HG02884 (cell line): ENCODE measurements around the gene WWOX.

Experiments used
- ATAC-seq: cut with Tn5 transposase; IDR thresholded peaks from one replicate; pipeline ENCODE4 v1.9.1; 2021; ENCODE audit warnings: mild to moderate bottlenecking, moderate library complexity; ENCODE audit not compliant: unreplicated experiment

The WWOX gene

GRCh38 chr16:79132701-79133100 is 1033.2 kb downstream of the WWOX start:
- no peak for ATAC-seq

- ATAC-seq = no peak
Measured at GRCh38 chr16:79134300-79134699, 1034.8 kb downstream of the WWOX start.

DNA sequence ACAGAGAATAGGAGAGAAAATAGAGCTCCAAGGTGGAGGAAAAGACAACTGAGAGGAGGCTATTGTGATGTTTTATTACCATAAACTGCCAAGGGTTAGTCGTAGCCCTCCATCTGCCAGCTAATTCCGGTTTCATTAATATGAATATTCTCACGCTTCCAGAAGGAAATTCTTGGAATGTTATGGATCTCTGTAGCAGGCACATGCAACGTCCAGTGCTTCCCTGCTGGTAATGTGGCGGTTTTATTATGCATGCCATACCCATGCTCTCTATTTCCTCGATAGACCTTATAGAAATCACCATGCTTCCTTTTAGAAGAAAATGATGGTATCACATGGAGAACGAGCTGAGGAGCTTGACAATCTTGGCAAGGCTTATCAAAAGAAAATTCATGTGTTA is 1037.5 kb downstream of the WWOX start:
- ATAC-seq = no peak

DNA sequence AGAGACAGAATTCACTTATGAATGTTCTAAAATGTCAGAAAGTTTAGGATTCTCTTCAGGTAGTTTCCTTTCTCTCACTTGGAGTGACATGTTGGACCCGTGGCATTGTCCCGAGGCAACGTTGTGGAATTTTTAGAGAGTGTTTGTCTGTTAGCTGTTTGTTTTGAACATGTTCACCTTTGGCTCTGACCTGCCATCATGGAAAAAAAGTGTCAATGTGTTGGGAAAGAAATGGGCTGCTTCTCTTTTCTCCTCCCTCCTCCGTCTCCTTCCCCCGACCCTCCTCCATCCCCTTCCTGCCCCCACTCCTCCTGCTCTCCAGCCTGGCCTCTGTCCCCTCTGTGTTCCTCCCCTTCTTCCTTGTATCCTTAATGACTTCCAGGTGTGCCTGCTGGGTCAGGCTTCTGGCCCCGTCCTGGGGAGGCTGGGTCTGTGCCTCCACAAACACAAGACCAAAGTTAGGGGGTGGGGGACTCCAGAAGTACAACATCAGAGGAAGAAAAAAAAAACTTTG is 1038.0 kb downstream of the WWOX start:
- no peak for ATAC-seq

GRCh38 chr16:79139799-79140198 is 1040.3 kb downstream of the WWOX start:
- ATAC-seq = no peak

GRCh38 chr16:79143026-79143425 is 1043.6 kb downstream of the WWOX start:
- ATAC-seq = no peak

DNA sequence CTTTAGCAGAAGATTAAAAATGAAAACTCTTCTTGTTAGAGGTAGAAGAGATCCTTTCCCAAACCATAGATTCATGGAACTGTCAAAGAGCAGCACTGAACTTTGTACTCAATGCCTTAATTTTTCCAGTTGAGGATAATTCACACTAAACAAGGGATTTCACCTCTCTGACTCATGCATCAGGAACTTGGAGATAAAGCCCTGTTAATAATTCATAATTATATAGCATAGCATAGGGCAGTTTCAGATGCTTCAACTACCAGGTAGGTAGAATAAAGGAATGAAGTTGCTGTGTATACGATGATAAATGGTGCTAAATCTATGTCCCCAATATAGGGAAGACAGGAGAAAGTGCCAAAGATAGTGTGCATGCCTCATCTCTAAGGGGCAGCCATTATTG is 1050.7 kb downstream of the WWOX start:
- ATAC-seq = no peak

DNA sequence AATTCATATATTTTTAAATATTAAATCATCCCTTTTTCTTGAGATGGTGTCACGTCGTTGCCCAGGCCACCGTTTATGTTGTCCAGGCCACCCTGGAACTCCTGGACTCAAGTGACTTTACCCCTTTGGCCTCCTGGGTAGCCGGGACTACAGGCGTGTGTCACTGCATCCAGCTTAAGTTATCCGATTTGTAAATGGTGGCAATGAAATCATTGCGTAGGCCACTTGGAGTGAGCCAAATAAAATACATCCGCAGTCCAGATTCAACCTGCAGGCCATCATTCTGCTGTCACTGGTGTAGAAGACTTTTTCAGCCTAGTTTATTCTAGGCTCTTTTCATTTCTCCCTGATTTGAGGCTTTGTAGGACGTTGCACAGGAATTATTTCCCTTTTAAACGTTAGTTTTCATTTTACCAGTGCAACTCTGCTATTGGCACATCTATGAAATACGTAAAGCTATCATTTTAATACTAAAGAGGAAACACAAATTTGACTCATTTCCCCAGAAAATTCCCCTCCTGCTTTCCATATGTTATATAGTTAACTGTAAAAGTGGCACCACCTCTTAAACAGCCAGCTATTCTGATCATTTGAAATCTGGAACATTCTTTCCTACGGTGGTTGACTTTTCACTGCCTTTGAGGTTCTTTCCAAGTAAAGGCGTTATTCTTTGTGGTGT is 1051.3 kb downstream of the WWOX start:
- no peak for ATAC-seq

DNA sequence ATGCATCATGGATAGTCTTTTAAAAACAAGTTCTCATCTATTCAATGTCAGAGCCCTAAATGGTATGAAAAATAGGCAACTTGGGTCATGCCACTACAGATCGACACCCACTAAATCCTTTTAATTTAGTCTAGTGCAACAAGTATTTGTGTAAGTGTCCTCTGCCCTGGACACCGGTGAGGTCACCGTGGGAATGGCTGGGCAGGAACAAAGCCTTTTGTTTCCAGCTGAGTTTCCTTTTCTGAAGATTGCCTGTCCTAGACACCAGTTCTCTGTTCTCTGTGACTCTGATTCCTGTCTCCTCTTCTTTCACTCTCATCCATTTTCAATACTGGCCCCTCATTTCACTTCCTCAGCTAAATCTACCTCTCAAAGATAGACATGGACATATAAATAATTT is 1054.6 kb downstream of the WWOX start:
- no peak for ATAC-seq

- ATAC-seq = no peak
Measured at GRCh38 chr16:79155471-79155870, 1056.0 kb downstream of the WWOX start.

GRCh38 chr16:79155904-79156303 is 1056.5 kb downstream of the WWOX start:
- no peak for ATAC-seq

- ATAC-seq = no peak
Measured at GRCh38 chr16:79156761-79157160, 1057.3 kb downstream of the WWOX start.

DNA sequence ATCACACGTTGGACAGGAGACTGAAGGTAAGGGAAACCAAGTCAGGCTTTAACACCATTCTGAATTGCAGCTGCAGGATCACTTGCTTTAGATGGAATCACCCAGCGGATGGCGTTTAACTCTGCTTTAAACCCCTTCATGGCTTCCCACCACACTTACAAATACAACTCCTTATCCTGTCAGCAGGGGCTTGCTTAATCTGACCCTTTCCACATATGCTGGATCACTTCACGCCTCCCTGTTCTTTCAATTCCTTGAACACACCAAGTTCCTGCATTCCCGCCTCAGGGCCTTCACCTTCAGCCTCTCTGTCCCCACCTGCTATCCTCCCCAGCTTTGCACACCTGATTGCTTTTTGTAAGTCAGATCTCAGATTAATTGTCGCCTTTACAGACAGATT is 1058.9 kb downstream of the WWOX start:
- no peak for ATAC-seq

DNA sequence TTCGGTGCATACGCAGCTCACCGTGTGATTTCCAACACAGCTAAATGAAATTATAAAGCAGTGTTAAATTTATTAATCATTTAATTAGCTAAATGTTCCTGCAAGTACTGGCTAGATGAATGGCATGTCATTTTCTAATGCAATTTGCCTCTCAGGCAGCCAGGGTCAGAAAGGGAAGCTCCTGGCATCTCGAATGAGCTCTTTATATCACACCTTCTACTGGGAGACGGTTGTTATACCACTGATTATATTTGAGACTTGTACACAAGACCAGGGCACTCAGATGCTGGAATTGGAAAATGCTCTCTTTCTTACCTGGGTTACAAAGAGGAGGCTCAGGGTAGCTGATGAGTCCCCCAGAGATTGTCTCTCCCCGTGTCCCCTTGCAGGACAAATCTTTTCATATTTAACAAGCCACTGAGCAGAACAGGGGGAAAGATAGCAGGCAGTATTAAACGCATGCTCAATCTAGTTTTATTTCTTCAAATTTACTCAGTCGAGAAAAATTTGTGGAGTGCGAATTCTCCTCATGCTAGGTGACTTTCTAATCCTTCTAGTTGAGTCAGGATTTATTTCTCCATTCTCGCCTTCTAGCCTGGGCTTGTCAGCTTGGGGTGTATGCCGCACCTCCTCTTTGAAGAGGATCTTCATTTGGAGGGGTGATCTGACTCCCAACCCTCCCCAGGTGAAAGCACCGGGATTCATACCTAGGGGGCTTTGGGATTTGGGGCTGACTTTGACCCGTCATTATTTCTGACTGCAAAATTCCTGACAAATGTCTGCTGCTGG is 1060.0 kb downstream of the WWOX start:
- ATAC-seq = no peak

DNA sequence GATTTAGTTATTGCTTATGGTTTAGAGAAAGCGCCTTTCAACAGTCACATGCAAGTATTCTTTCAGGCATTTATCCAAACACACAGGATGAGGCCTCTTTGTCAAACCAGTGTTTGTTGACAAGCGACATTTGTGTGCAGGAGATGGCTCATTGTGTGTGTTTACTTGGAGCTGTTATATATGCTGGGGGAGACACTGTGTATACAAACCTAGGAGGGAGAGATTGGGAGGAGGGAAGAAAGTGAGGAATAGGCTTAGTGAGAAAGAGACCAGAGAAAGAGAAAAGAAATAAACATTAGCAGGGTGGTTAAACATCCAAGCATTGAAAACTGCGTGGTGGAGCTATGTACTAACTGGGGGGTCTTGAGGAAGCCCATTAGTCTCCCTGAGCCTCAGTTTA is 1063.5 kb downstream of the WWOX start:
- ATAC-seq = no peak

DNA sequence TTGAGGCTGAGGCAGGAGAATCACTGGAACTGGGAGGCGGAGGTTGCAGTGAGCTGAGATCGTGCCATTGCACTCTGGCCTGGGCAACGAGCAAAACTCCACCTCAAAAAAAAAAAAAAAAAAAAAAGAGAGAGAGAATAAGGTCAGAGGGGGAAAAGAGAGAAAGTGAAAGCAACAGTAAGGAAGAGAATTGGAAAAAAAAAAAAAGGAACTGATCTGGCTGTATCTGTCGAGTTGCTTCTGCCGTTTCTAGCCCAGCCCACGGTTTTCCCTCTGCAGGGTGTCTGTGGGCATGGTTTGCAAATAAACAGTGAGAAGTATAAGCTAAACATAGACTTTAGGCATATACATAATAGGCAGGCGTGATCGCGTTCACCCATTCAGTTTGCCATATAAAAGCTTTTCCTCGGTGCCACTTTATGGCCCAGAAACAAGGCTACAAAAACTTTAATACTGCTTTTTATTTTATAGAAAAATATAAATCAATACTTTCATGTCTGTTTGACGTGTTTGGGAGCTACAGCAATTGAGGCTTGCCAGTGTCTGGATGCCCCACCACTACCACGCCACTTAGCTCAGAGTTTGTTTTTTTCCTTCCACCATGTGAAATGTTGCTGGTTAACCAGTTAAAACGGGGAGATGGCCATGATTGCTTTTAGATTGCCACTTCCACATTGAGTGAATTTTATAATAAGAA is 1064.4 kb downstream of the WWOX start:
- ATAC-seq = no peak

DNA sequence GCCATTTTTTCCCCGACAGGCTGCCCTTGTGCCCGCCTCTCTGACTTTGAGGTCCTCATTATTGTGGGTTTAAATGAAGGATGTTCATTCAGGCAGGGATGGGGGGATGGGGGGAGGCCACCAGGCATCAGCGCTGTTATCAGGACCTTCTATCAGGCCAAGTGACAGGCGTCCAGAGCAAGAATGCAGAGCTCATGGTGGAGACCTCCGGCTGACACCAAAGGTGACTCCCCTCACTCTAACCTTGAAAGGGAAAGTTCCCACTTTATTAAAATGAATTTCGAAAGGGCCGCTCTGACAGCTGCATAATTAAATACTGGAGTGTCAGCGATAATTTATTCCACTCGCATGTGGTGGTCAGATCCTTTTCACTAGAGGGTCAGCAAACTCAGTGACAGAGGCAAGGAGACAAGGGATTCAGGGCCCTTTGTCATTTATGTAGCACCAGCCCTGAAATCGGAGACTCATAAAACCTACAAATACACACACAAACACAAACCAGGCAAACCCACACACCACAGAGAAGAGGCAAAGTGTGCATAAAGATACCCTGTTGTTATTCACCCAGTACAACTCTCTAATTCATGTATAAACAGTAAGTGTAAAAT is 1065.0 kb downstream of the WWOX start:
- ATAC-seq = no peak

DNA sequence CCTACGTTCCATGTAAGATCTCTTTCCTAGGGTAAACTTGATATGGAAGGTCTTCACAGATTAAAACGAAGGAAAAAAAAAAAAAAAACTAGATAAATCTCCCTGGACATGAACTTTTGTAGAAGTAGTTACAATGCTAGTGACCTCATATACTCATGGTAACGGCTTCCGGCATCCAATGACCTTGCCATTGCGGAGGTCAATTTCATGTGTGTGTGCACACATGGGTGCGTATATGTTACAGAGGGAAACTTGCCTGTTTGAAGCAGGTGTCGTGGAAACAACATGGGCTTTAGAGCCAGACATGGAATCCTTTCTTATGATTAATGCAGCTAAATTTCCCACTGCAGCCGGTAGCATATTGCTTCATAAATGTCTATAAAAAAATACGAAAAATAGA is 1065.6 kb downstream of the WWOX start:
- no peak for ATAC-seq

- no peak for ATAC-seq
Measured at GRCh38 chr16:79165506-79165905, 1066.1 kb downstream of the WWOX start.

DNA sequence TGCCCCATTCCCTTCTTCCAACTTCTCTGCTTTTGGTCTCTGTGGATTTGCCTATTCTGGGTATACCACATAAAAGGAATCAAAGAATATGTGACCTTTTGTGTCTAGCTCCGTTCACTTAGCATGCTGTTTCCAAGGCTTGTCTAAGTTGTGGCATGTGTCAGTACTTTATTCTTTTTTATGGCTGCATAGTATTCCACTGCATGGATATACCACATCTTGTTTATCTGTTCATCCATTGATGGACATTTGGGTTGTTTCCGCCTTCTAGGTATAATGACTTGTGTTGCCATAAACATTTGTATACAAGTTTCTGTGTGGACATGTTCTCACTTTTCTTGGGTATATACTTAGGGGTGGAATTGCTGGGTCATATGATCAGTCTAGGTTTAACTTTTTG is 1068.4 kb downstream of the WWOX start:
- no peak for ATAC-seq

DNA sequence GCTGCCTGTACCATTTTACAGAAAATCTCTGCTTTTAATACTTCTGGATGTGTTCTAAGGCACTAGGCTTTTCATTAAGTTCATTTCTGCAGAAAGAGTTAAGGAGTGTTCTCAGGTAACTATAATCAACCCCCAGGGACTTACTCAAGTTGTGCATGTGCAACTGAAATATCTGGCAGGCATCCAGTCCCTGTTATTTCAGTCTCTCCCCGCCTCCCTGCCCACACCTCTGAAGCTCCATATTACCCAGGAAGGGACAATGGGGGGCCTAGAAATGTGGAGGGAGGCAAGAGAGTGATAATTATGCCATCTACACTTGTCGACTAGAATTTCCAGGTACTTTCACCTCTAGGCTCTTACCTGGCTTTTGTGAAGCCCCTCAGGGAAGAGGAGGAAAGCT is 1068.9 kb downstream of the WWOX start:
- no peak for ATAC-seq
